GM19372 (cell line): ENCODE measurements around the gene CD200R1L.

Experiments
- ATAC-seq: cut with Tn5 transposase; IDR thresholded peaks from one replicate; pipeline ENCODE4 v1.9.1; 2021; ENCODE audit warnings: mild to moderate bottlenecking, low read depth, moderate library complexity; ENCODE audit not compliant: unreplicated experiment

Gene CD200R1L

GRCh38 chr3:112793326-112794081 lies 53.2 kb downstream of the CD200R1L start:
- no peak for ATAC-seq

GRCh38 chr3:112791736-112792135 lies 54.9 kb downstream of the CD200R1L start:
- ATAC-seq, result no peak

- ATAC-seq, result no peak
These were observed 56.9 kb downstream of the CD200R1L start for GRCh38 chr3:112789787-112790186.

- ATAC-seq, result no peak
These were observed 59.6 kb downstream of the CD200R1L start for GRCh38 chr3:112786881-112787579.

GRCh38 chr3:112786002-112786590 lies 60.6 kb downstream of the CD200R1L start:
- no peak for ATAC-seq

GRCh38 chr3:112785321-112786001 lies 61.2 kb downstream of the CD200R1L start:
- no peak for ATAC-seq

- no peak for ATAC-seq
These were observed 64.2 kb downstream of the CD200R1L start for GRCh38 chr3:112782491-112782890.

- ATAC-seq, result no peak
These were observed 65.1 kb downstream of the CD200R1L start for GRCh38 chr3:112781599-112781998.

- ATAC-seq, result no peak
These were observed 66.8 kb downstream of the CD200R1L start for GRCh38 chr3:112779558-112780480.

- no peak for ATAC-seq
These were observed 67.7 kb downstream of the CD200R1L start for GRCh38 chr3:112779011-112779410.

GRCh38 chr3:112778353-112778948 lies 68.2 kb downstream of the CD200R1L start:
- no peak for ATAC-seq

GRCh38 chr3:112777811-112778210 lies 68.9 kb downstream of the CD200R1L start:
- no peak for ATAC-seq

- no peak for ATAC-seq
These were observed 69.8 kb downstream of the CD200R1L start for GRCh38 chr3:112776836-112777235.

GRCh38 chr3:112776000-112776399 lies 70.7 kb downstream of the CD200R1L start:
- no peak for ATAC-seq

GRCh38 chr3:112775011-112775742 lies 71.5 kb downstream of the CD200R1L start:
- no peak for ATAC-seq

- ATAC-seq, result no peak
These were observed 72.3 kb downstream of the CD200R1L start for GRCh38 chr3:112774293-112774926.

- no peak for ATAC-seq
These were observed 72.8 kb downstream of the CD200R1L start for GRCh38 chr3:112773864-112774263.

GRCh38 chr3:112770951-112771350 lies 75.7 kb downstream of the CD200R1L start:
- no peak for ATAC-seq
